OCI-M2 (cell line): ENCODE results near the gene NCAM1.

ENCODE experiments used
- DNase-seq: peaks from one replicate; lab custom pipeline; 2025; ENCODE audit not compliant: unreplicated experiment; lab: John Stamatoyannopoulos, UW

NCAM1 gene

DNA sequence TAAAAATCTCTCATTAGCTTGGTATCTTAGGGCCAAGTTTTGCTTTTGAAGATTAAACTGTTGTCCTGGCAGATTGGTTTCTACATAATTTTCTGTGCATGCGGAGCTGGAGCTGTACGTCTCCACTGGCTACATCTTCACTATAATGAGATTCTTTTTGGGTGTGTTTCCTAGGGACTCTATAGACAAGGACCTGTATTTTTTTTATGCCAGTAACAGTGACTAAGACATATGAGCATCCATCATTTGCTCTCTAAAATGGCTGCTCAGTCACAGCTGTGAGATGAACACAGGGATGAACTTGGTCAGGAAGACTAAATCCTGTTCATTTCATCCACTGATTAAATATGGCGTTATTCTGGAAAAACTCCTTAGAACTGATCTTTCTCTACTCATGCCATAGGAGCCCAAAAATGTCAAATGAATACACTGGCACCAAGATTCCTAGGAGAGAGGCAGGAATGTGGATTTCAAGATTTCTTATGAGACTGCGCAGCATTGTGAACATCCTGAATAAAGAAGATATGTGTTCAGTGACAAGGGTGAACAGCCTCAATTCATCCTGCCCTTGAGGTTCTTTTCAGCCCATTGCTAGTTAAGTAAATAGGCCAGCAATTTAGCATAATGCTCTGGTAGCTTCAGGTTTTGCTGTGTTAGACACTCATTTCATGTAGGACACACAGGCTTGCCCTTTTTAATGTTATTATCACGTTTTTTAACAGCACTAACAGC lies 168.2 kb downstream of the NCAM1 start:
- no peak for DNase-seq

DNA sequence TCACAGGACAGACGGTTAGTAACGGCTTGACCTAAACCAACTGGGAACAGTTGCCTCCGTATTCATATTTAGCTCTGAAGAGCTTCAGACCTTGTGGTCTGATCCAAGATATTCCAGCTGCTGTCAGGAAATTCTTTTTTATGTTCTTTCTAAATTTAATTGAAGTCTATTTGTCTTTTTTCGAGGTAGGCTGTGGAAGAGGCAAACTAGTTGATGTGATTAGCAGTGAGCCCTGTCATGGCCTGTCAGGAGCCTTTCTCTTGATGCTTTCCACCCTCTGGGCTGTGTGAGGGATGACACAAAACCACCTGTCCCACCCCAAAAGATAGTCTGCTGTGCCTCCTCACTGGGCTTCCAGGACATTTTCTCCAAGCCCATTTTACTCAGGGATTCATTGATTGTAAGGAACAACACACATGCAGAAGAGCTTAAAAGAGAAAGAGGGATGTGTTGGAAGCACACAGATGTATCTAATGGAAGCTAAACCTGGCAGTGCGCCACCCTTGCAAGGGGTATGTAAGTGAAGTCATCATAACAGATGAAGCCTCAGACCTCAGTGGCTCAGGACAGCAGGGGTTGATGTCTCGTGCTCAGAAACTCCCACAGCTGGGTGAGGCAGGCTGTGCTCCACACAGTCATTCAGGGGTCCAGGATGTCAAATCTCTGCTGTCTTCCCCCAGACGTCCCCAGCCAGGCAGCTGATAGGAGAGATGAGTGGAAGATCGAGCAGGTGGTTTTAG lies 170.0 kb downstream of the NCAM1 start:
- DNase-seq = no peak

DNA sequence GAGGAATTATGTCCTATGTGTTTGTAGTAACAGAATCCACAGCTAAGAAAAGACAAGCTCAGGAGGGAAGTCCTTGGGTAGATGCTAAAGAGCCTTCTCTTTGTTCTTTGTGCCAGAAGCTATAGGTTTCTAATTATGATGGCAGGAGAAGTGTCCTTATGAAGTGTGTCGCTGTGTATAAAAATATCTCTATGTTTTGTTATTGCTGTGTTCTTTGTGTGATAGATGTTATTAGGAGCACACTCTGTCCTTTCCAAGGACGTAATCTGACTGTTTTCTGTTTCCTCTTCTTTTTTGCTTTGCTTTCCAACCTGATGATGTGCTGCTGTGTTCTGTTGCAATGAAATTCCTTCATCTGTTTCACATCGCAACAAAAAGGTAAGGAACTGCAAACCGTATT lies 171.9 kb downstream of the NCAM1 start:
- no peak for DNase-seq

DNA sequence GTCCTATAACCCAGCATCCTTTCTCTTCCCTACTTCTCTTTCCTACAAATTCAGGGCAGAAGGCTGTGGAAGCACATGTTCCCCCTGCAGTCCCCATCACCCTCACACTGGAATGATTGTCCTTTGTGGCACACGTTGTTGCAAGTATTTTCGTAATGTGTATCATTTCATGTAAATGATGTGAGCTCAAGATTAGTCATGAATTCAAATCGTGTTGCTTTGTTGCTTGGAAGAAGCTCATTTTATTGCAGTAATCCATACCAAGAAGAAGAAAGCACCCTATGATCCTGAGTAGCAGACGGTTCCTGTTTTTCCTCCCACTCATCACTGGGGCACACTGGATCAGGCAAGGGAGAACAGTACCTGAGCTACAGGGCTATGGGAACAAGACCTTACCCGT lies 173.4 kb downstream of the NCAM1 start:
- no peak for DNase-seq

DNA sequence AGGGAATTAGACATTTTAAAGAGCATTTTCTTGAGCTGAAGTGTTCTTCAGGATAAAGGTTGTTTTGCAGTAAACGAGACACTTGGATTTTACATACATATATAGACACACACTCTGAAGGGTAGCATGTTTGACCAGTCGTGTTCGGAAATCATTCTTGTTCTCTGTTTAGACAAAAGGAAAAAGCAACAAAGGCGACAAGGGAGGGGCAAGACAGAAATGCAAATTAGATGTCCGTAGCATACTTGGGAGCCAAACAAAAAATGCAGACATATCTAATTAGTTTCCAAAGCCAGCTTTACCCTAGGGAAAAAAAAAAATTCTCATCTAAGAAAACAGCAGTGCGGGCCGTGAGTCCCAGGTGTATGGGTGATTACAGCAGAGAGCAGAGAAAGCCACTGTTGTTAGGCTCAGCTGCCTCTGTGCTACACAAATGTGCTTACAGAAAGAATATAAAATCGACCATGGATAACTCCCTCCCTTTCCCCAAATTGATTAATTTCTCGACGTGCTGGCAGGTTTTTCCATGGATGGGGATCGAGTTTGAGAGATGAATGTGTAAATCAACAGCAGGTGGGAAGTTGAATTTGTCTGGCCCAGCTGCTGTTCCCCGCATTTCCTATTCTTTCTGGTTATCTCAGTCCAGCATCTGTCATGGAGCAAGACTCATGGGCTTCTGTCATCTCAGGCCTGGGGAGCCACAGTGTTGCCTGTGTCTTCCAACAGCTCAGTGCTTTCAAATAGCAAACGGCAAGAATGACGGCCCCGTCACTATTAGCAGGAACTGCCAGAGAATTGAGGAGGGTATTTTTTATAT lies 176.7 kb downstream of the NCAM1 start:
- DNase-seq = no peak

DNA sequence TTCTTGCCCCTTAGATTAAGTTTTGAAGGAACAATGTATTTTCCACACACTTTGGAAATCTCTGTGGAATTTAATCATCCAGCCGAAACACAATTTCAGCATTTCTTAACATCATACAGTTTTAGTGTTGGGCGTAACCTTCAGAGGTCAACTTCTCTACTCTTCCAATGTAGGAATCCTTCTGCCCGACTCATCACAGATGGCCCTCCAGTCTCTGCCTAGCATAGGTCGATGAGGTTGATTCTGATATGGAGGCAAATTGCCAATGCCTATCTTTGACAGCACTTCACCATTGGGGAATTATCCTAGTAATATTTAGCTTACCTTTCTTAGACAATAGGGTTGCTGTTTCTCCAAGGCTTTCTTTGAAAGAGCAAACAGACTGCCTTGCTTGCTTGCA lies 177.5 kb downstream of the NCAM1 start:
- no peak for DNase-seq

DNA sequence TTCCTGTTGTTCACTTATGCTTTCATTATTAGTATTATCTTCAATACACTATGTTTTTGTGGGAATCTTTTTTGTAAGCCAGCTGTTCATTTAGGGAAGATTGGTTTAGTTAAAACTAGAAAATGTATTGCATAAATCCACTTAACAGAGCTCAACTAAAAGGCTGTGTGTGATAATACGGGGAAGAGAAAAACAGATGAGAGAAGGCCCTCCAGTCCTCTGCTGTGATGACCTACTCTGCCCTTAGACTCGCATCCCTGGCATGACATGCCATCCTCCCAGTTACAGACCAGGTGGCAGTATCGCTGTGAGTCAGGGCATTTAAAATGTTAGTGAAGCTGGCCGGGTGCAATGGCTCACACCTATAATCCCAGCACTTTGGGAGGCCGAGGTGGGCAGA lies 179.8 kb downstream of the NCAM1 start:
- no peak for DNase-seq

DNA sequence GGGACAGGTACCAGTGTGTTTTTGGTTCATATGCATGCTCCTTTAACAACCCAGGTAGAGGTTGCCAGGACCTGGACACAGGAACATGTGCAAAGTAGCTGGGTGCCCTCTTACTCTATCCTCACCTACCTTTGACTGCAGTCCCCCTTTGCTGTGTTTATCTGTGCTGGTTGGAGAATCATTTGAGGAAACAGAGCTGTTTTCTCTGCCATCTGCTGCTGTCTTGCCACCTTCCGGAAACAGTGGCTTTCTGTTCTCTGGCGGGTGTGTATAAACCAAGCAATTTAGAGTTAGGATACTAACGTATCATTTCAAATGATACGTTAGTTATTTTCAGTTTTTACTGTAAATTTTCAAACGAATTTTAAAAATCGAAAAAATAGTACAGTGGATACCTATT lies 181.3 kb downstream of the NCAM1 start:
- no peak for DNase-seq

DNA sequence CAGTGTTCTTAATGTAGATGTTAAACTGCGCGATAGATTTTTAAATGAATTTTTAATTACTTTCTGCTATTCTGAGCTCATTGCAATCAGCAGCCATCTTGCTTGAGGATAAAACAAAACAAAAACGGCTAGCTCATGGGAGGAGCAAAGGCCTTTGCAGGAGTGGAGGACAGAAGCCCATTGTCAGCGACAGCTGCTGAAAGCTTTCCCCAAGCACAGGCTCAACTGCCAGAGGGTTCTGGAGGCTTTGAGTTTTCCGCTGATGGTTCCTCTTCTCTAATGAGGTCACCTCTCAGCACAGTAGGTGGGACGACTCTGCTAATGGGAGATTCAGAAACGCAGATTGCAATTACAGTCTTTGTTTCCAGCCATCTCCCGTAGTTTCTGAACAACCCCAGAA lies 186.0 kb downstream of the NCAM1 start:
- no peak for DNase-seq

DNA sequence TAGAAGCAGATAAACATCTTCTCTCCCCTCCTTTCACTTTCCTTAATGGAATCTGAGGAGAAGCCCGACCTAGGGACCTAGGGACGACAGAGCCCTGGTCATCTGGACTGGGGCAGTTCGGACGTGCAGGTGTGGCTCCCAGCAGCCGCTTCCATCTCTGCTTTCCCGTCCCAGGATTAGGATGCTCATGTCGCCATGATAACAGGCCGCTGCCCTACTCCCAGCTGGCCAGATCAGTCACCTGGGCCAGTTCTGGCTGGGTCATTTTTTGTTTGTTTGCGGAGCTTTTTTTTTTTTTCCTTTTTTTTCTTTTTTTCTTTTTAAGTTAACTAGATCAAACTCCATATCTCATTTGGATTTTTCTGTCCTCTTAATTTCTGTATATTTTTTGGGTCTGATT lies 186.9 kb downstream of the NCAM1 start:
- DNase-seq = no peak

DNA sequence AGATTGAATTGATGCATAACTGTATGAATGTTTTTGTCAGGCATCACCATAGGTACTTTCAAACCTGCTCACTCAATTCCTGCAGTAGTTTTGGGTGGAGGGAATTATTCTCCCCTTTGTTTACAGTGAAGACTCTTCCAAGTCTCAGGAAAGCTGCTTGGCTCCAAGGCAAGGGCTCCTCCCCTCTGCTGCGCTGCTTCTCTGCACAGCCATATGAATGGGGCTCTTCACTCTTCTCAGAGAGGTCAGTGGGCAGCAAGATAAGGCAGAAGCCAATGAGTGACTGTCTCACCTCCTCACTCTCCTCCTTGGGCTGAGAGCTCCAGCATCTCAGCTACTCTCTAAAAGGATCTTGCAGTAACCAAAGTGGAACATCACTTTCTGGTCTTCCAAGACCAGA lies 187.4 kb downstream of the NCAM1 start:
- no peak for DNase-seq

DNA sequence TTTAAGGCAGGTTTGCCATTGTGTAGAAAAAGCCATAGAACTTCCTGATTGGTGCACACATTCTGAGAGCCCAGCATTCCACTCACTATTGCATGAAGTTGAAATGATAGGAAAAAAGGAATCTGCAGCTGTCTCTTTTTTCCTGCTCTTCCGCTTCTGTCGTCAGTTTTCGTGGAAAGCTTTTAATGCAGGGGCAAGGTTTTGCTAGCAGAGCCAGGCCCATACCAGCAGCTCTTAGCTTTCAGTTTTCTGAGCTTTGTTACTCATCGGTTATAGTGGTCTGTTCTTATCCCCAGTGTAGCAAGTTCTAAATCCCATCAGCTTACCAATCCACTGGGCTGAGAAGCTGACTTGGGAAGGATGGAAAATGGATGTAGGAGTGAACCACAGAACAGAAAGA lies 190.3 kb downstream of the NCAM1 start:
- DNase-seq = no peak

DNA sequence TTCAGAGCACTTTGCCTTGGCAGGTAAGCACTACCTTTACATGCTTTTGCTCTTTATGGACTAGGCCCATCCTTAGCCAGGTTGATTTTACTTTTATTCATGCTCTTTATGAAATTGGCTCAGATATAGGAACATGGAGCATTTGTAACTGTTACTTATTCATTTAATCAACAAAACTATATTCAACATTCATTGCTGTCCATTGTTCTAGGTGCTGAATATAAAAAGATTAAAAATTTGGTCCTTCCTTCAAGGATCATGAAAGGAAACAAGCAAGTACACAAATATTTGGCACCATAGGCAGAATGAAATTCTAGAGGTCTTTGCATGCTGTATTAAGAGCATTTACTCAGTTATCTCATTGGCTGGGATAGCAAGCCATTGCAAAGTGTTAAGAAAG lies 191.3 kb downstream of the NCAM1 start:
- DNase-seq = no peak

DNA sequence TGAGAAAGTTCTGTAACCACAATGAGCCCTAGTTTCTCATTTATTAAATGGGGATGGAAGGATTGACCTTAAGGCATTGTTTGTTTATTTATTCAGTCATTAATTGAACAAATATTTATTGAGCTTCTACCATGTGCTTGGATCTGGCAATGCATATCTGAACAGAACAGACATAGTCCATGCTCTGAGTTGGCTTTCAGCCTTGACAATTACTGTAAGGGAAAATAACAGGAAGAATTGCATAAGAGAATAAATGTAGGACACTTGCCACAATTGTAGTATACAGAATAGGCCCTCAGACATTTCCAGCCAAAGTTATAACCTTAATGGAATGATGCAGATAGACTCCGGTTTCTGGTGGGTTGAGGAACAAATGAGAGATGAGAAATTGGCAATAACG lies 192.6 kb downstream of the NCAM1 start:
- no peak for DNase-seq

DNA sequence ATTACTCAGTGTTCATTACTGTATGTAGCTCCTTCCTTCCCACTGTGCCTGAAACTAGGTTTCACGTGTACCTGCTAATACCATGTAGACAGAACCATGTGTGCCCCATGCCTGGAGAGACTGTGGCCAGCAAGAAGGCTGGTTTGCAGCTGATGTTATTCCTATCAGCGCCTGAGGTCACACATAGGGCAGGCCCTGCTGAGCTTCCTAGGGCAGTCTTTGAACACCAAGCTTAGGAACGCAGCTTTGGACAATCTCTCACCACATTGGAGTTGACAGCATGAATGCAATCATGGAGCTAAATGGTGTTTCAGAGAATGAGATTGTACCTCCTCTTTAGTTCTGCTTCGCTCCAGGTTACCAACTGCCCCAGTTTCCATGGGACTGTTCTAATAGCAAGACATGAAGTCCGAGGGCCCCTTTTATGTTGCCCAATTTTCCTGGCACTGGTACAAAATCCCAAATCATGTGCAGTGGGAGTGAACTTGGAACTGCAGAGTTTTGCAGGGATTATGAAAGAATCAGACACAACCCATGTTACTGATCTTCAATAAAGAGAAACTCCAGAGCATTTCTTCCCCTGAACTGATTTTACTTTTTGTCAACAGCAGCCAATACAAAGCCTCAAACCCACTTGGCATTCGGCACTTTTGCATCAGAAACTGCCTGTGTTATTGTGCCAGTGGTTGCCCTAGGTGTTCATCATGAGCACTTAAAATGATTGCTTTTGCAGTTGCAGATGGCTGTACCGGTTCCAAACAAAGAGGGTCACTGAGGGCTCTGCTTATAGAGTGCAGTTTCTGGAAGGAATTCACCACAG lies 199.0 kb downstream of the NCAM1 start:
- DNase-seq = no peak

DNA sequence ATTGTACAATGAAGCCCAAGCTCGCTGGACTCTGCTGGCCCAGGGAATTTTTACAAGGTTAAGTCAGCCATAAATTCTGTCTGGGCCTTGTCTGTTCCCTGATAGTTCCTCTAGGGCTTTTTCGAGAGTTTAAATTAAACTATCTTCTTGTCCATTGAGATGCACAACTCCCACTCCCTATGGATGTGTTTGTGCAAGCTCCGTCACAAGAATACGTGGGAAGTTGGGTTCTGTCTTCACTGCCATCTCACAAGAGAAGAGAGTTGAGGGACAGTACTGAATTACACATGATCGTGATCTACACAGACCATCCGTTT lies 199.5 kb downstream of the NCAM1 start:
- DNase-seq = no peak

DNA sequence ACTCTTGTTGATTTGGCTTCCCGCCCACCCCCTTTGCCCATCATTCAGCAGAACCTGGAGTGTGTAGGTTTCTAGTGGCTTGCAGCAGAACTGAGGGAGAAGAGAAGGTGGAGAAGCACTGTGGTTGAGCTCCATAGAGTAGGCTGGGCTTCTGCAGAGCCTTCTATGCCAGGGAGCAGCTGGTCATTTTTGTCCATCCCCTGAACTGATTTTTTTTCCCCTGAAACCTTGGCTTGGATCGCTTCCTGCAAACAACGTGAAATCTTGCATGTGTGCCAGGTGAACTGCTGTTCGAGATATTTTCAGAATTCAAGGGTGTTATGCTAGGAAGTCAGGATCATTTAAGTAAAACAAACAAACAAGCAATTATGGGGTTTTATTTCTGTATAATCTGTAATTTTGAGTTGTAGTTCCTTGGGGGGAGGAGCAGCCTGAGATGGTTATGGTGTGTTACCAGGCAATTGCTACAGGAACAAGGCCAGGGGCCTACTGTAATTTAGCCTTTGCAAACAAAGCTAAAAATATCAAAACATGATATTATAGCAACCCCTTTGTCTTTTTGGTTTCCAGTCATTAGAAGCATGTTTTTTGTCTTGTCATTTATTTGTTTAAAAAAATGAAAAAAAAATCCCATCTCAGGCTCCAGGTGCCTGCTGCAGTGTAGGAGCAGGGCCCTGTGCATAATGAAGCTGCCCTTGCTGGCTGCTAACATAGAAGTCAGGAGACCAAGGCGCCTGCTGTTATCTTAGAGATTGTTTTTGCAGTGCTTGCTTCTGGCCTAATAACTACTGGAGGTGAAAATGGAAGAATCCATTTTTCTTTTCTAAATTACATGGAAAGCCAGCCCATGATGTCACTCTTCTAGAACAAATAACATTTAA lies 200.7 kb downstream of the NCAM1 start:
- no peak for DNase-seq

DNA sequence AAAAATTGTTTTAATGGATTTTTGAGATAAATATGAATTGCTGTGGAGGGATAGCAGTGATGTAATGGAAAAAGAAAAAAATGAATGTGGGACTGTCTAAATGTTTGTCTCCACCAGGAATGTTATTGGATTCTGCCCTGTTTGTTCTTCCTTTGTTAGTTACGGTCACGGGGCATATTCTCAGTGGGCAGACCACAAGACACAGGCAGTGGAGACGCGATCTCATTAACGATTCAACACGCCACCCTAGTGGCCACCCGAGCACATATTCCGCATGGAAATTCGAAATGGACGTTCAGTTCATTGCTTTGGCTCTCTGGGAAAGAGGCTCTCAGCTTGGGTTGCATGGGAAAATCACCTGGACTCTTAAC lies 201.4 kb downstream of the NCAM1 start:
- DNase-seq = no peak

DNA sequence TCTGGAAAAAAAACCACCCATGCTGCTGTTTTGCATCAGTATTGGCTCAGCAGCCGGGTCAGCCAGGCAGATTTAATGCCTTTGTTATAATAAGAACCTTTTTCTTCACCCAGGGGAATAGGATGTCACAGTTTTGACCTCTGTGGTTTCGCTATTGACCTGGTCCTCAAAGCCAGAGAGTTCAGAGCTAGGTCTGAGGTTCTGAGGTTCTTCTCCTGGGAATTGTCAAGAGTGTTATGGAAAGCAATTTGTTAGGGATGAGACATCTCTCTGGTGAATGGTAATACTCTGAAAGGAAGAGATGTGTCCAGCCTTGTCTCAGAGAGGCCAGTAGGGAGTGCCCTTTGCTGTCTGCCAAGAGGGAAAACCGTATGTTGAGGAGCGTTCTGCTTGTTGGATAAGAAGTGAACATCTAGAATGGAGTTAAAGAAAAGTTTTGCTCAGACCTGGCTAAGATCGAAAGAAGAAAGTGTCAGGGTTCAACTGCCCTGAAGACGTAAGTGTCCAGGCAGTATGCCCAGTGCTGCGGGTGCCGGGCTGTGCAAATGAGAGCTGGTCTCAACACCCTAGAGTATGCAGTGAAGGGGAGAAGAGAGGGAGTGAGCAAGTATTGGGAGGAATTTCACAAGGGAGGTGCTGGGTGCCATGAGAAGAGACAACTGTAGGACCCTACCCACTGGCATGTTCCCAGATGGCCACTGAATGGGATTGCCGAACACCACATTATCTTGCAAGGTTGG lies 202.2 kb downstream of the NCAM1 start:
- no peak for DNase-seq

DNA sequence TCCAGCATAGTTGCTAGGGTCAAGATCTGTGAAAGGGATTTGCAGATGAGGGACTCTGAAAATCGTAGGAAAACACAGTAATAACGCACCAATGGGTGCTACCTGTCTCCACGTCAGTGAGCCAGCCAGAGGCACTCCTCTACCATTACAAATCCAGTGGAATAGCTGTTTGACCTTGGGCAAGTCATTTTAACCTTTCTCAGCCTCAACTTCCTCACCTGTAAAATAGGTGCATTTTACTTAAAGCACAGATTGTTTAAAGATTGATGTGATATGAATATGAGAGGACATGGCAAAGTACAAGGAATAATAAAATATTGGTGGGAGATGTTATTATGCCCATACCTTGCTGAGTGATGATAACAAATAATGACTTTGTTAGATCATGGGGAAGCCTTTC lies 205.1 kb downstream of the NCAM1 start:
- no peak for DNase-seq
